GM12878 (cell line): ENCODE results near the gene SYTL4.

Experiments
- EP300 ChIP-seq, 2 experiments: fragments of 150-350 bp in 1 of 2; IDR thresholded peaks; 2 replicates each; pipeline ENCODE4 v1.6.1; 2011 to 2012; ENCODE audit warnings: low read depth in 2 of 2, low read length in 2 of 2, borderline replicate concordance in 1 of 2, improper control_type of control experiment in 1 of 2, inconsistent platforms in 1 of 2; ENCODE audit not compliant: control insufficient read depth in 1 of 2
- EZH2 ChIP-seq: IDR thresholded peaks from 2 replicates; pipeline ENCODE4 v1.6.1; 2012; ENCODE audit warnings: low read depth, mild to moderate bottlenecking, control low read depth, inconsistent platforms, low read length, borderline replicate concordance; ENCODE audit not compliant: control insufficient read depth
- FOS ChIP-seq: IDR thresholded peaks from 3 replicates; pipeline ENCODE4 v1.6.1; 2011; ENCODE audit warnings: borderline replicate concordance; ENCODE audit not compliant: insufficient read length; ENCODE audit errors: extremely low read depth
- MEF2A ChIP-seq: IDR thresholded peaks from 2 replicates; pipeline ENCODE4 v1.6.1; 2011; ENCODE audit warnings: low read depth, mild to moderate bottlenecking, low read length, moderate library complexity; ENCODE audit not compliant: insufficient read depth
- MXI1 ChIP-seq: fragments of 150-350 bp; IDR thresholded peaks from 2 replicates; pipeline ENCODE4 v1.6.1; 2011; ENCODE audit warnings: low read depth, mild to moderate bottlenecking, inconsistent platforms, low read length, improper control_type of control experiment
- SIN3A ChIP-seq: IDR thresholded peaks from 2 replicates; pipeline ENCODE4 v1.6.1; 2012; ENCODE audit warnings: low read depth, low read length, improper control_type of control experiment
- TBL1XR1 ChIP-seq: IDR thresholded peaks from 2 replicates; pipeline ENCODE4 v1.6.1; 2012; ENCODE audit warnings: low read depth, low read length, improper control_type of control experiment
- ZNF207 ChIP-seq: fragments of 450-650 bp; IDR thresholded peaks from 2 replicates; pipeline ENCODE4 v1.6.1; 2014; ENCODE audit warnings: antibody characterized with exemption, mild to moderate bottlenecking, borderline replicate concordance
- TF ChIP-seq, protein P1 (sequence below): fragments of 450-650 bp; IDR thresholded peaks from 2 replicates; pipeline ENCODE4 v1.6.1; 2017; ENCODE audit warnings: mild to moderate bottlenecking
- TF ChIP-seq, protein P2 (sequence below): IDR thresholded peaks from 2 replicates; pipeline ENCODE4 v1.6.1; 2012; ENCODE audit warnings: improper control_type of control experiment, low read depth, low read length; ENCODE audit not compliant: insufficient replicate concordance
- TF ChIP-seq, protein P3 (sequence below), 3 experiments: IDR thresholded peaks in 2 of 3; conservative IDR thresholded peaks in 1 of 3; 2 replicates each; pipeline ENCODE4 v1.5.1; 2011; ENCODE audit warnings: low read depth in 3 of 3, low read length in 3 of 3, mild to moderate bottlenecking in 3 of 3, control low read depth in 2 of 3, moderate library complexity in 2 of 3, inconsistent platforms in 1 of 3, mixed read lengths in 1 of 3; ENCODE audit not compliant: control insufficient read depth in 2 of 3, insufficient read depth in 1 of 3; ENCODE audit errors: extremely low read depth in 1 of 3

DNA sequence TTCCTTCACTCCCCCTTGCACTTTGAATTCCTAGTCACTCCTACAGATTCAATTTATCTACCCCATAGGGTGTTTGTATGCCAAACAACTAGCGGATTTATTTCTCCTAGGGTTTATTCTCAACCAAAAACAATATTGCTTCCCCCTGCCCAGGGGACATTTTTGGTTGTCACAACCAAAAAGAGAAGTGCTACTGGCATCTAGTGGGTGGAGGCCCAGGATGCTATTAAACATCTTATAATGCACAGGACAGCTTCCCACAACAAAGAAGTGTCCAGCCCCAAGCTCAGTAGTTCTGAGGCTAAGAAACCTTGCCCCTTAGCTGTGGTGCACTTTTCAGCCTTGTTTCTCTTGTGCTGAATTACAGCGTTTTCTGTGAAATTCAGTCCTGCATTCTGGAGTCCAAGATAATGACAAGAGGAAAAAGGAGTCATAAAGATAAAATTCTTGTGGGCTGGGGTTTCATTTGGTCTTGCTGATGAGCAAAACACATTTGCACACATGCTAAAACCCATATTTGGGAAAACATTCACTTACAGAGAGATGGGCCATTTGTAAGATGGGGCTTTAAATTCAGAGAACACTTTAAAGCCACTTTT, 11.2 kb upstream of the SYTL4 start:
- TF ChIP-seq, protein P1, sequence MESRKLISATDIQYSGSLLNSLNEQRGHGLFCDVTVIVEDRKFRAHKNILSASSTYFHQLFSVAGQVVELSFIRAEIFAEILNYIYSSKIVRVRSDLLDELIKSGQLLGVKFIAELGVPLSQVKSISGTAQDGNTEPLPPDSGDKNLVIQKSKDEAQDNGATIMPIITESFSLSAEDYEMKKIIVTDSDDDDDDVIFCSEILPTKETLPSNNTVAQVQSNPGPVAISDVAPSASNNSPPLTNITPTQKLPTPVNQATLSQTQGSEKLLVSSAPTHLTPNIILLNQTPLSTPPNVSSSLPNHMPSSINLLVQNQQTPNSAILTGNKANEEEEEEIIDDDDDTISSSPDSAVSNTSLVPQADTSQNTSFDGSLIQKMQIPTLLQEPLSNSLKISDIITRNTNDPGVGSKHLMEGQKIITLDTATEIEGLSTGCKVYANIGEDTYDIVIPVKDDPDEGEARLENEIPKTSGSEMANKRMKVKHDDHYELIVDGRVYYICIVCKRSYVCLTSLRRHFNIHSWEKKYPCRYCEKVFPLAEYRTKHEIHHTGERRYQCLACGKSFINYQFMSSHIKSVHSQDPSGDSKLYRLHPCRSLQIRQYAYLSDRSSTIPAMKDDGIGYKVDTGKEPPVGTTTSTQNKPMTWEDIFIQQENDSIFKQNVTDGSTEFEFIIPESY = no peak
- TF ChIP-seq TBL1XR1 (no peak), MEF2A (no peak), SIN3A (no peak), MXI1 (no peak), ZNF207 (no peak), EZH2 (no peak), FOS (no peak), EP300 (IDR thresholded peaks at IDR 0.05; ENCODE audit: borderline replicate concordance in 1 of 2, control insufficient read depth in 1 of 2, low read depth in 2 of 2, low read length in 2 of 2) (no peak)
- TF ChIP-seq, protein P2, sequence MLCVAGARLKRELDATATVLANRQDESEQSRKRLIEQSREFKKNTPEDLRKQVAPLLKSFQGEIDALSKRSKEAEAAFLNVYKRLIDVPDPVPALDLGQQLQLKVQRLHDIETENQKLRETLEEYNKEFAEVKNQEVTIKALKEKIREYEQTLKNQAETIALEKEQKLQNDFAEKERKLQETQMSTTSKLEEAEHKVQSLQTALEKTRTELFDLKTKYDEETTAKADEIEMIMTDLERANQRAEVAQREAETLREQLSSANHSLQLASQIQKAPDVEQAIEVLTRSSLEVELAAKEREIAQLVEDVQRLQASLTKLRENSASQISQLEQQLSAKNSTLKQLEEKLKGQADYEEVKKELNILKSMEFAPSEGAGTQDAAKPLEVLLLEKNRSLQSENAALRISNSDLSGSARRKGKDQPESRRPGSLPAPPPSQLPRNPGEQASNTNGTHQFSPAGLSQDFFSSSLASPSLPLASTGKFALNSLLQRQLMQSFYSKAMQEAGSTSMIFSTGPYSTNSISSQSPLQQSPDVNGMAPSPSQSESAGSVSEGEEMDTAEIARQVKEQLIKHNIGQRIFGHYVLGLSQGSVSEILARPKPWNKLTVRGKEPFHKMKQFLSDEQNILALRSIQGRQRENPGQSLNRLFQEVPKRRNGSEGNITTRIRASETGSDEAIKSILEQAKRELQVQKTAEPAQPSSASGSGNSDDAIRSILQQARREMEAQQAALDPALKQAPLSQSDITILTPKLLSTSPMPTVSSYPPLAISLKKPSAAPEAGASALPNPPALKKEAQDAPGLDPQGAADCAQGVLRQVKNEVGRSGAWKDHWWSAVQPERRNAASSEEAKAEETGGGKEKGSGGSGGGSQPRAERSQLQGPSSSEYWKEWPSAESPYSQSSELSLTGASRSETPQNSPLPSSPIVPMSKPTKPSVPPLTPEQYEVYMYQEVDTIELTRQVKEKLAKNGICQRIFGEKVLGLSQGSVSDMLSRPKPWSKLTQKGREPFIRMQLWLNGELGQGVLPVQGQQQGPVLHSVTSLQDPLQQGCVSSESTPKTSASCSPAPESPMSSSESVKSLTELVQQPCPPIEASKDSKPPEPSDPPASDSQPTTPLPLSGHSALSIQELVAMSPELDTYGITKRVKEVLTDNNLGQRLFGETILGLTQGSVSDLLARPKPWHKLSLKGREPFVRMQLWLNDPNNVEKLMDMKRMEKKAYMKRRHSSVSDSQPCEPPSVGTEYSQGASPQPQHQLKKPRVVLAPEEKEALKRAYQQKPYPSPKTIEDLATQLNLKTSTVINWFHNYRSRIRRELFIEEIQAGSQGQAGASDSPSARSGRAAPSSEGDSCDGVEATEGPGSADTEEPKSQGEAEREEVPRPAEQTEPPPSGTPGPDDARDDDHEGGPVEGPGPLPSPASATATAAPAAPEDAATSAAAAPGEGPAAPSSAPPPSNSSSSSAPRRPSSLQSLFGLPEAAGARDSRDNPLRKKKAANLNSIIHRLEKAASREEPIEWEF = no peak
- TF ChIP-seq, protein P3, sequence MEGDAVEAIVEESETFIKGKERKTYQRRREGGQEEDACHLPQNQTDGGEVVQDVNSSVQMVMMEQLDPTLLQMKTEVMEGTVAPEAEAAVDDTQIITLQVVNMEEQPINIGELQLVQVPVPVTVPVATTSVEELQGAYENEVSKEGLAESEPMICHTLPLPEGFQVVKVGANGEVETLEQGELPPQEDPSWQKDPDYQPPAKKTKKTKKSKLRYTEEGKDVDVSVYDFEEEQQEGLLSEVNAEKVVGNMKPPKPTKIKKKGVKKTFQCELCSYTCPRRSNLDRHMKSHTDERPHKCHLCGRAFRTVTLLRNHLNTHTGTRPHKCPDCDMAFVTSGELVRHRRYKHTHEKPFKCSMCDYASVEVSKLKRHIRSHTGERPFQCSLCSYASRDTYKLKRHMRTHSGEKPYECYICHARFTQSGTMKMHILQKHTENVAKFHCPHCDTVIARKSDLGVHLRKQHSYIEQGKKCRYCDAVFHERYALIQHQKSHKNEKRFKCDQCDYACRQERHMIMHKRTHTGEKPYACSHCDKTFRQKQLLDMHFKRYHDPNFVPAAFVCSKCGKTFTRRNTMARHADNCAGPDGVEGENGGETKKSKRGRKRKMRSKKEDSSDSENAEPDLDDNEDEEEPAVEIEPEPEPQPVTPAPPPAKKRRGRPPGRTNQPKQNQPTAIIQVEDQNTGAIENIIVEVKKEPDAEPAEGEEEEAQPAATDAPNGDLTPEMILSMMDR (IDR thresholded peaks at IDR 0.05 in 2 of 3, conservative IDR thresholded peaks at IDR 0.05 in 1 of 3; ENCODE audit: control insufficient read depth in 2 of 3, extremely low read depth in 1 of 3, insufficient read depth in 1 of 3, low read depth in 3 of 3, low read length in 3 of 3) = no peak
